ENCODE measurements around the gene KIAA1143. TPM values are rescaled to one million over a fixed set of nuclear protein-coding genes. Genes with fewer than 3 reads are reported as not detected.

The KIAA1143 gene
- total and polyA plus RNA-seq, 2 of the 13 experiments (the other 11 are each of a cell fraction or from before 2014, with no cell fraction given) = 9.9 to 27.2 TPM

DNA sequence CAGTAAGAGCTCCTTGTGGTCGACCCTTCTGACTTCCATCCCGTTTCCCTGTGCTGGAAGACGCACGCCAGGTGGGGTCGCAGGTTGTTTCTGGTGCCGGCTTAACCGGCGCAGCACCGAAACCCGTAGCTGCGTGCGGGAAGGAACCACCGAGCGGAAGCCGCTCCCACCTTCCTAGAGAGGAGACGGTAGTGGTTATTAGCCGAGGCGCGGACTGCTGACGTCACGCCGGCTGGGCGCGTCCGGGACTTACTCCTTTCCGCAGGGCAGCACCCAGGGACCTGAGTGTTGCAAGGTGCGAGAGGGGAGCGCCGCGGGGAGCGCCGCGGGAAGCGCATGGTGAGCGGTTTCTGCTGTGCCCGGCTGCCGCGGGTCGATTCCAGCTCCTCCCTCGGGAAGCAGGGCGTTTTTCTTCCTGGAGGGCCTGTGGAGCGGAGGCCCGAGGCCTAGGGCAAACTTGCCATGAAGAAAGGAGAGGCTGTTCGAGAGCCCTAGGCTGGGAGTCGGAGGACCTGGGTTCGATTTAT lies 32.0 kb downstream of the KIAA1143 start, which contains the start of gene ZNF501 (continued):
- no peak for TF ChIP-seq ZNF577 (CRISPR knock-in tag; IDR thresholded peaks at IDR 0.05; ENCODE audit: borderline replicate concordance, low read depth)
- 0 out of 2 replicates have a peak, but pooled peaks have one; percentile 75 for TF ChIP-seq KLF15 (CRISPR knock-in tag; IDR thresholded peaks at IDR 0.05; ENCODE audit: borderline replicate concordance)
- TF ChIP-seq, protein P1, sequence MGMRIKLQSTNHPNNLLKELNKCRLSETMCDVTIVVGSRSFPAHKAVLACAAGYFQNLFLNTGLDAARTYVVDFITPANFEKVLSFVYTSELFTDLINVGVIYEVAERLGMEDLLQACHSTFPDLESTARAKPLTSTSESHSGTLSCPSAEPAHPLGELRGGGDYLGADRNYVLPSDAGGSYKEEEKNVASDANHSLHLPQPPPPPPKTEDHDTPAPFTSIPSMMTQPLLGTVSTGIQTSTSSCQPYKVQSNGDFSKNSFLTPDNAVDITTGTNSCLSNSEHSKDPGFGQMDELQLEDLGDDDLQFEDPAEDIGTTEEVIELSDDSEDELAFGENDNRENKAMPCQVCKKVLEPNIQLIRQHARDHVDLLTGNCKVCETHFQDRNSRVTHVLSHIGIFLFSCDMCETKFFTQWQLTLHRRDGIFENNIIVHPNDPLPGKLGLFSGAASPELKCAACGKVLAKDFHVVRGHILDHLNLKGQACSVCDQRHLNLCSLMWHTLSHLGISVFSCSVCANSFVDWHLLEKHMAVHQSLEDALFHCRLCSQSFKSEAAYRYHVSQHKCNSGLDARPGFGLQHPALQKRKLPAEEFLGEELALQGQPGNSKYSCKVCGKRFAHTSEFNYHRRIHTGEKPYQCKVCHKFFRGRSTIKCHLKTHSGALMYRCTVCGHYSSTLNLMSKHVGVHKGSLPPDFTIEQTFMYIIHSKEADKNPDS (CRISPR knock-in tag; IDR thresholded peaks at IDR 0.05) = no peak
- TF ChIP-seq ZSCAN31 (CRISPR knock-in tag; IDR thresholded peaks at IDR 0.05; ENCODE audit: low read depth) = peak; percentile 83; the same call in 1 of the 2 replicates
- TF ChIP-seq SOX5 (CRISPR knock-in tag; IDR thresholded peaks at IDR 0.05; ENCODE audit: borderline replicate concordance) = peak; percentile 58; the same call in 1 of the 2 replicates
- TF ChIP-seq ZBTB7B (CRISPR knock-in tag; IDR thresholded peaks at IDR 0.05) = no peak
- TF ChIP-seq NR2F6 (IDR thresholded peaks at IDR 0.05) = no peak
- peak; percentile 44 for TF ChIP-seq NR2F6 (CRISPR knock-in tag; IDR thresholded peaks at IDR 0.05)
- peak; percentile 80; the same call in 1 of the 2 replicates for TF ChIP-seq NR2C2 (CRISPR knock-in tag; IDR thresholded peaks at IDR 0.05; ENCODE audit: borderline replicate concordance)
- peak; percentile 62; the same call in 1 of the 2 replicates for TF ChIP-seq ZSCAN25 (CRISPR knock-in tag; IDR thresholded peaks at IDR 0.05)
- TF ChIP-seq, protein P2, sequence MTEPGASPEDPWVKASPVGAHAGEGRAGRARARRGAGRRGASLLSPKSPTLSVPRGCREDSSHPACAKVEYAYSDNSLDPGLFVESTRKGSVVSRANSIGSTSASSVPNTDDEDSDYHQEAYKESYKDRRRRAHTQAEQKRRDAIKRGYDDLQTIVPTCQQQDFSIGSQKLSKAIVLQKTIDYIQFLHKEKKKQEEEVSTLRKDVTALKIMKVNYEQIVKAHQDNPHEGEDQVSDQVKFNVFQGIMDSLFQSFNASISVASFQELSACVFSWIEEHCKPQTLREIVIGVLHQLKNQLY (CRISPR knock-in tag; IDR thresholded peaks at IDR 0.05) = peak; percentile 55; the same call in 1 of the 2 replicates
- TF ChIP-seq, protein P3, sequence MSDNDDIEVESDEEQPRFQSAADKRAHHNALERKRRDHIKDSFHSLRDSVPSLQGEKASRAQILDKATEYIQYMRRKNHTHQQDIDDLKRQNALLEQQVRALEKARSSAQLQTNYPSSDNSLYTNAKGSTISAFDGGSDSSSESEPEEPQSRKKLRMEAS (IDR thresholded peaks at IDR 0.05) = peak; percentile 86; the same call in 1 of the 2 replicates
- 0 out of 2 replicates have a peak, but pooled peaks have one; percentile 49 for TF ChIP-seq SNAPC5 (CRISPR knock-in tag; IDR thresholded peaks at IDR 0.05; ENCODE audit: borderline replicate concordance)
- TF ChIP-seq CREM (IDR thresholded peaks at IDR 0.05) = peak; percentile 99
- TF ChIP-seq CREM (CRISPR knock-in tag; IDR thresholded peaks at IDR 0.05) = peak; percentile 83
- no peak for TF ChIP-seq GTF2F1 (IDR thresholded peaks at IDR 0.05; ENCODE audit: low read length)
- TF ChIP-seq CCAR2 (optimal IDR thresholded peaks at IDR 0.05; ENCODE audit: low read depth, low read length) = no peak
- peak; percentile 92 for TF ChIP-seq ZNF792 (CRISPR knock-in tag; IDR thresholded peaks at IDR 0.05)
- TF ChIP-seq YEATS2 (CRISPR knock-in tag; IDR thresholded peaks at IDR 0.05; ENCODE audit: borderline replicate concordance) = peak; percentile 98
- TF ChIP-seq HNRNPK (IDR thresholded peaks at IDR 0.05; ENCODE audit: low read depth, low read length, poor library complexity, severe bottlenecking) = no peak
- TF ChIP-seq, protein P4, sequence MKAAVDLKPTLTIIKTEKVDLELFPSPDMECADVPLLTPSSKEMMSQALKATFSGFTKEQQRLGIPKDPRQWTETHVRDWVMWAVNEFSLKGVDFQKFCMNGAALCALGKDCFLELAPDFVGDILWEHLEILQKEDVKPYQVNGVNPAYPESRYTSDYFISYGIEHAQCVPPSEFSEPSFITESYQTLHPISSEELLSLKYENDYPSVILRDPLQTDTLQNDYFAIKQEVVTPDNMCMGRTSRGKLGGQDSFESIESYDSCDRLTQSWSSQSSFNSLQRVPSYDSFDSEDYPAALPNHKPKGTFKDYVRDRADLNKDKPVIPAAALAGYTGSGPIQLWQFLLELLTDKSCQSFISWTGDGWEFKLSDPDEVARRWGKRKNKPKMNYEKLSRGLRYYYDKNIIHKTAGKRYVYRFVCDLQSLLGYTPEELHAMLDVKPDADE (CRISPR knock-in tag; IDR thresholded peaks at IDR 0.05) = no peak
- TF ChIP-seq, protein P5, sequence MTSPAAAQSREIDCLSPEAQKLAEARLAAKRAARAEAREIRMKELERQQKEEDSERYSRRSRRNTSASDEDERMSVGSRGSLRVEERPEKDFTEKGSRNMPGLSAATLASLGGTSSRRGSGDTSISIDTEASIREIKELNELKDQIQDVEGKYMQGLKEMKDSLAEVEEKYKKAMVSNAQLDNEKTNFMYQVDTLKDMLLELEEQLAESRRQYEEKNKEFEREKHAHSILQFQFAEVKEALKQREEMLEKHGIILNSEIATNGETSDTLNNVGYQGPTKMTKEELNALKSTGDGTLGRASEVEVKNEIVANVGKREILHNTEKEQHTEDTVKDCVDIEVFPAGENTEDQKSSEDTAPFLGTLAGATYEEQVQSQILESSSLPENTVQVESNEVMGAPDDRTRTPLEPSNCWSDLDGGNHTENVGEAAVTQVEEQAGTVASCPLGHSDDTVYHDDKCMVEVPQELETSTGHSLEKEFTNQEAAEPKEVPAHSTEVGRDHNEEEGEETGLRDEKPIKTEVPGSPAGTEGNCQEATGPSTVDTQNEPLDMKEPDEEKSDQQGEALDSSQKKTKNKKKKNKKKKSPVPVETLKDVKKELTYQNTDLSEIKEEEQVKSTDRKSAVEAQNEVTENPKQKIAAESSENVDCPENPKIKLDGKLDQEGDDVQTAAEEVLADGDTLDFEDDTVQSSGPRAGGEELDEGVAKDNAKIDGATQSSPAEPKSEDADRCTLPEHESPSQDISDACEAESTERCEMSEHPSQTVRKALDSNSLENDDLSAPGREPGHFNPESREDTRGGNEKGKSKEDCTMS (CRISPR knock-in tag; conservative IDR thresholded peaks at IDR 0.05) = no peak
- TF ChIP-seq, protein P6, sequence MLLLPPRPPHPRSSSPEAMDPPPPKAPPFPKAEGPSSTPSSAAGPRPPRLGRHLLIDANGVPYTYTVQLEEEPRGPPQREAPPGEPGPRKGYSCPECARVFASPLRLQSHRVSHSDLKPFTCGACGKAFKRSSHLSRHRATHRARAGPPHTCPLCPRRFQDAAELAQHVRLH (CRISPR knock-in tag; IDR thresholded peaks at IDR 0.05; ENCODE audit: borderline replicate concordance, low read depth) = peak; percentile 78; the same call in 1 of the 2 replicates
- no peak for TF ChIP-seq KDM1A (CRISPR knock-in tag; IDR thresholded peaks at IDR 0.05)
- TF ChIP-seq MBNL3 (CRISPR knock-in tag; conservative IDR thresholded peaks at IDR 0.05) = no peak
- TF ChIP-seq DNMT3B (CRISPR knock-in tag; conservative IDR thresholded peaks at IDR 0.05) = no peak

Data from HepG2 (cell line).